ENCODE data around the gene ABHD1. TPM values are rescaled to one million over a fixed set of nuclear protein-coding genes. Genes with fewer than 3 reads are reported as not detected.
A peak's percentile ranks its signal among the peaks of the same experiment; 100 is the strongest.
"Not testable (repeated sequence)": the region's sequence is repeated elsewhere in the genome, so short reads cannot be mapped to it uniquely, and the experiment has no call there.

ABHD1 gene
- under 1 TPM; 0.23 to 0.45 TPM for total RNA-seq

- peaks cover 14% of the 10 kb centered on the region for H3K4me1 Mint-ChIP-seq (ENCODE audit: low read depth)
- ATAC-seq: peak; percentile 92
- peak within 1 kb of the TSS; percentile 77 for H3K4me3 Mint-ChIP-seq
- peak within 1 kb of the TSS; percentile 71 for H3K27ac Mint-ChIP-seq
- peak; percentile 51 for DNase-seq
- peaks cover 37% of the 10 kb centered on the region for H3K27me3 Mint-ChIP-seq (ENCODE audit: low read depth)
- H3K36me3 Mint-ChIP-seq (ENCODE audit: low read depth): peaks cover under 1% of the 10 kb centered on the region
- ChIA-PET POLR2A (interaction anchor here (3.9 kb wide), 1 partner anchor 9 kb away, joined by 31 read pairs; the partner anchor contains the start of gene PREB), CTCF (interaction anchor here (1.3 to 3.3 kb wide), 6 partner anchors 10 to 180 kb away, joined by 4 to 26 read pairs (median 6); partner anchors contain the start of genes KHK and PREB)
- no peaks in the 10 kb centered on the region for H3K9me3 Mint-ChIP-seq (ENCODE audit: insufficient read depth)
These were observed at the start of gene ABHD1 for GRCh38 chr2:27123302-27124150. Gene ABHD1, plus strand, starts transcription at chr2:27123815. Its CDS starts 134 bp downstream, at chr2:27123949.

DNA sequence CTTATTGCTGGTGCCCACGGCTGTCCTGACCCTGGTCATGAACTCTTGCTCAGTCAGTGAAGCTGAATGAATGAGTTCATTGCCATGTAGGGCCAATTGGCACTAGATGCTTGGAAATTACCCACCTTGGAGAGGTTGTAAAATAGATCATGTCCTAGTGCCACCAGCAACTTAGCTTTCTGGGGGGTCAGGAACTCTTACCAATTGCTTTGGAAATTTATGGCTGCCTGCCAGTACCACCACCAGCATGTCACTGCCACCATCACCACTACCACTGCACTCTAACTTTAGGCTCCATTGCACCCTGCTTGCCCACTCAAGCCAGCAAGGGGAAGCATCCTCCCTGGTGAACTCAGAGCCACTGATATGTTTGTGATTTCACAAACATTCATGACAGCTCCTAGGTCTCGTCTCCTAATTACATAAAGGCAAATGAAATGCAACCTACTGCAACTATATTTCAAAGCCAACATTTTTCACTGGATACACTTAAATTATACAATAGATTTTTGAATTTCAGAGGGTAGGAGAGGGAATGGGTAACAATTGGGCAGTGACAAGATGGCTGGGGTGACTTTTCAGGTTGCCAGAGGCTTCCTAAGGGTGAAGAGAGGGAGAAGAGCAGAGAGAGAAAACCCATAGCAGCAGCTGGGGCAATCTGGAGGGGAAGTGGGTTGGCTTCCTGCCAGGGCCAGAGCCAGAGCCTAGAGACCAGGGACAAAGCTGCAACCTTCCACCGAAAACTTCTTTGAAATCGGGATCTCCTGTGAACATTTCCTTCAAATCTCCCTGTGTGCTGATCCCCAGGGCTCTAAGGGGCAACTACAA, 48.7 kb upstream of the ABHD1 start:
- no peak for ATAC-seq

DNA sequence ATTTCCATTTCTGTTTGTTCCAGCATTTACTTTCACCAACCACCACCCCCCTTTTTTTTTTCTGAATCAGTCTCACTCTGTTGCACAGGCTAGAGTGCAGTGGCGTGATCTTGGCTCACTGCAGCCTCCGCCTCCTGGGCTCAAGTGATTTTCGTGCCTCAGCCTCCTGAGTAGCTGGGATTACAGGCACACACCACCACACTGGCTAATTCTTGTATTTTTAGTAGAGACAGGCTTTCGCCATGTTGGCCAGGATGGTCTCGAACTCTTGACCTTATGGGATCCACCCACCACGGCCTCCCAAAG, 48.1 kb upstream of the ABHD1 start:
- peaks cover 64% of the 10 kb centered on the region for H3K4me1 Mint-ChIP-seq (ENCODE audit: low read depth)
- POLR2A ChIA-PET; DNase-seq; H3K9me3 Mint-ChIP-seq (ENCODE audit: insufficient read depth); H3K27me3 Mint-ChIP-seq (ENCODE audit: low read depth); ATAC-seq; H3K36me3 Mint-ChIP-seq (ENCODE audit: low read depth): not testable (repeated sequence)
- H3K27ac Mint-ChIP-seq: peak overlapping the region; percentile 73
- peak overlapping the region; percentile 2 for H3K4me3 Mint-ChIP-seq
- CTCF ChIA-PET: interaction anchor here (3.0 kb wide), 1 partner anchor 13 kb away, joined by 9 read pairs; no protein-coding TSS in a partner anchor

More for the DNA sequence above, 48.7 kb upstream of the ABHD1 start:
- H3K36me3 Mint-ChIP-seq (ENCODE audit: low read depth): peaks cover 9% of the 10 kb centered on the region
- ChIA-PET CTCF (interaction anchor here (0.9 to 3.0 kb wide), 5 partner anchors 13 to 116 kb away, joined by 3 to 9 read pairs (median 3); partner anchors contain the start of genes AGBL5 and PREB), POLR2A (interaction anchor here (1.0 to 11.6 kb wide), 4 partner anchors 11 to 142 kb away, joined by 3 to 128 read pairs (median 4); partner anchors contain the start of genes AGBL5, CAD and KHK)
- H3K9me3 Mint-ChIP-seq (ENCODE audit: insufficient read depth): no peaks in the 10 kb centered on the region
- H3K4me3 Mint-ChIP-seq: peak overlapping the region; percentile 15
- DNase-seq: peak; percentile 63
- no peaks in the 10 kb centered on the region for H3K27me3 Mint-ChIP-seq (ENCODE audit: low read depth)
- H3K4me1 Mint-ChIP-seq (ENCODE audit: low read depth): peaks cover 66% of the 10 kb centered on the region
- H3K27ac Mint-ChIP-seq: peak overlapping the region; percentile 73

DNA sequence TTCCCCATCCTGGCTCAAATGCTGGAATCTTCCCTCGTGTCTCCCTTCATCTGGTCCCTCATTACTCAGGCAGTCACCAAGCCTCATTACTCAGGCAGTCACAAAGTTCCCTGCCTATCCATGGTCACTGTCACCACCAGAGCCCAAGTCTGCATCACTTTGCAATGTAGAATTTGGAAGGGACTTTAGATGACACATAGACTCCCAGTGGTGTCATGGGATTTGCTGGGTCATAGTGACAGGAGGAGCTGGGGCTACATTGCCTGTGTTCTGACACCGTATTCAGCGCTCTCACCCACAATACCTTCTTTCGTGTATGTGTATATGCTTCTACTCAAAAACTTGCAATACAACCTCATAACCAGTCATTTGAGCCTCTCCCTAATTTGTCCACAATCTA, 47.3 kb upstream of the ABHD1 start:
- H3K36me3 Mint-ChIP-seq (ENCODE audit: low read depth): no peaks in the 10 kb centered on the region
- H3K9me3 Mint-ChIP-seq (ENCODE audit: insufficient read depth): no peaks in the 10 kb centered on the region
- DNase-seq (no peak), ATAC-seq (no peak)
- H3K4me1 Mint-ChIP-seq (ENCODE audit: low read depth): peaks cover 67% of the 10 kb centered on the region
- ChIA-PET POLR2A (no interaction called here), CTCF (interaction anchor here (1.7 kb wide), 1 partner anchor 11 kb away, joined by 9 read pairs; the partner anchor contains the start of gene KHK)
- peak overlapping the region; percentile 69 for H3K27ac Mint-ChIP-seq
- H3K27me3 Mint-ChIP-seq (ENCODE audit: low read depth): no peaks in the 10 kb centered on the region
- no peak overlapping the region for H3K4me3 Mint-ChIP-seq

GRCh38 chr2:27077231-27077630, 46.4 kb upstream of the ABHD1 start:
- ChIA-PET POLR2A (no interaction called here), CTCF (interaction anchor here (1.7 kb wide), 1 partner anchor 10 kb away, joined by 9 read pairs; the partner anchor contains the start of gene KHK)
- Mint-ChIP-seq H3K27ac (peak overlapping the region; percentile 51), H3K27me3 (ENCODE audit: low read depth) (no peaks in the 10 kb centered on the region), H3K4me3 (no peak overlapping the region), H3K9me3 (ENCODE audit: insufficient read depth) (no peaks in the 10 kb centered on the region), H3K4me1 (ENCODE audit: low read depth) (peaks cover 72% of the 10 kb centered on the region), H3K36me3 (ENCODE audit: low read depth) (no peaks in the 10 kb centered on the region)
- no peak for DNase-seq
- ATAC-seq: no peak

DNA sequence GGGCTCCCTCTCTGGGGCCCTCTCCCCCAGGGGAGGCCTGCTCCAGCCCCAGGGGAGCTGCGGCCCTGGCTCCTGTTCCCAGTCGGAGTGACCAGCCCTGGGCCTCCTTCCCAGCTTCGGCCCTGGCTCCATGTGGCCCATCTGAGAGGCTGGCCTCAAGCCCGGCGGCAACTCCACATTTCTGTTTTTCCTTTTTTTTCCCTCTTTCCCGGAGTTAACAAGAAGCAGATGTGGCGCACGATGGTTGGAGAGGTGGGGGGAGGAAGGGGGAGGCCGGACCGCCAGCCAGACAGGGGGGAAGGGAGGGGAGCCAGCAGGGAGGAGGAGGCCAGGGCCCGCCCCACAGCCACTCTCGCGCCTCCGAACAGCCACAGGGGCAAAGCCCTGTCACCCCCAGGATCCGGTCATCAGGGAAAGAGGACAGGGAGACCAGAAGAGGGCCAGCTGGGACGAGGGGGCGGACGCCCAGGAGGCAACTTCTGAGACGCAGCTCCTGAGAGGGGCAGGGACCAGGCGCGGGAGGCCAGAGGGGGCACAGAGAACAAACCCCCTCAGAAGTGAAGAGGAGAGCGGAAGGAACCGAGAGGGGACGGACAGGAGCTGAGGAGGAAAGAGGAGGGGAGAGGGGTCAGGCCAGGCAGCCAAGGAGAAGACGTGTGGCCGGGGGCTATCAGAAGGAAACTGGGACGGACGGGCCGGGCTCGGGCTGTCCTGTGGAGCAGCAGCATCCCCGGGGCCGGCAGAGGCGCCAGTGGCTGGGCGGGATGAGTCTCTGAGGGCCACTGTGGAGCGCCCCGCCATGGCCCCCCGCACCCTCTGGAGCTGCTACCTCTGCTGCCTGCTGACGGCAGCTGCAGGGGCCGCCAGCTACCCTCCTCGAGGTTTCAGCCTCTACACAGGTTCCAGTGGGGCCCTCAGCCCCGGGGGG, 45.1 kb upstream of the ABHD1 start, which contains the start of gene EMILIN1:
Gene EMILIN1, plus strand, starts transcription at position 349 of the 928 bp plus-strand sequence. Its CDS starts 451 bp downstream, at position 800.
- no peaks in the 10 kb centered on the region for H3K9me3 Mint-ChIP-seq (ENCODE audit: insufficient read depth)
- POLR2A ChIA-PET: no interaction called here
- CTCF ChIA-PET: no interaction called here
- no peaks in the 10 kb centered on the region for H3K36me3 Mint-ChIP-seq (ENCODE audit: low read depth)
- no peak for DNase-seq
- no peak for ATAC-seq
- no peaks in the 10 kb centered on the region for H3K27me3 Mint-ChIP-seq (ENCODE audit: low read depth)
- no peak within 1 kb of the TSS for H3K4me3 Mint-ChIP-seq
- H3K27ac Mint-ChIP-seq: peak within 1 kb of the TSS; percentile 35
- peaks cover 63% of the 10 kb centered on the region for H3K4me1 Mint-ChIP-seq (ENCODE audit: low read depth)

- H3K4me1 Mint-ChIP-seq (ENCODE audit: low read depth): peaks cover 61% of the 10 kb centered on the region
- H3K36me3 Mint-ChIP-seq (ENCODE audit: low read depth): no peaks in the 10 kb centered on the region
- peak overlapping the region; percentile 98 for H3K27ac Mint-ChIP-seq
- ChIA-PET POLR2A (interaction anchor here (4.5 kb wide), 1 partner anchor 7 kb away, joined by 34 read pairs; the partner anchor contains the start of gene OST4), CTCF (no interaction called here)
- no peaks in the 10 kb centered on the region for H3K27me3 Mint-ChIP-seq (ENCODE audit: low read depth)
- H3K9me3 Mint-ChIP-seq (ENCODE audit: insufficient read depth): no peaks in the 10 kb centered on the region
- no peak overlapping the region for H3K4me3 Mint-ChIP-seq
- ATAC-seq (no peak), DNase-seq (no peak)
These were observed 44.1 kb upstream of the ABHD1 start for GRCh38 chr2:27079233-27080139.

DNA sequence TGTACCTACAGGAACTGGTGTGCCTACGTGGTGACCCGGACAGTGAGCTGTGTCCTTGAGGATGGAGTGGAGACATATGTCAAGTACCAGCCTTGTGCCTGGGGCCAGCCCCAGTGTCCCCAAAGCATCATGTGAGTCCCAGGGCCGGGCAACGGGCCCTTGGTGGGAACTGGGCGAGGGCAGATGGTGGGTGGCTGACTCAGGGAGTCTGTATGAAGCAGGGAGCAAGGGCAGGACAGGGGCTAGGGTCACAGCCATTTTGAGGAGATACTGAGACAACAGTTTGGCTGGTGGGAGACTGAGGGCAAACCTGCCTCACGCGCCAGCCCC, 43.5 kb upstream of the ABHD1 start:
- no peaks in the 10 kb centered on the region for H3K9me3 Mint-ChIP-seq (ENCODE audit: insufficient read depth)
- CTCF ChIA-PET: interaction anchor here (1.3 to 3.4 kb wide), 2 partner anchors 8 to 31 kb away, joined by 4 to 28 read pairs; partner anchors contain the start of gene OST4
- ATAC-seq: no peak
- POLR2A ChIA-PET: interaction anchor here (2.2 to 4.5 kb wide), 2 partner anchors 8 to 29 kb away, joined by 16 to 34 read pairs; partner anchors contain the start of genes AGBL5 and OST4
- H3K4me1 Mint-ChIP-seq (ENCODE audit: low read depth): peaks cover 60% of the 10 kb centered on the region
- no peaks in the 10 kb centered on the region for H3K27me3 Mint-ChIP-seq (ENCODE audit: low read depth)
- no peaks in the 10 kb centered on the region for H3K36me3 Mint-ChIP-seq (ENCODE audit: low read depth)
- H3K27ac Mint-ChIP-seq: peak overlapping the region; percentile 98
- no peak overlapping the region for H3K4me3 Mint-ChIP-seq
- no peak for DNase-seq

GRCh38 chr2:27080603-27080936, 43.0 kb upstream of the ABHD1 start:
- ATAC-seq: no peak
- Mint-ChIP-seq H3K27ac (peak overlapping the region; percentile 98), H3K36me3 (ENCODE audit: low read depth) (no peaks in the 10 kb centered on the region), H3K4me3 (peak overlapping the region; percentile 6), H3K27me3 (ENCODE audit: low read depth) (no peaks in the 10 kb centered on the region), H3K9me3 (ENCODE audit: insufficient read depth) (no peaks in the 10 kb centered on the region), H3K4me1 (ENCODE audit: low read depth) (peaks cover 60% of the 10 kb centered on the region)
- ChIA-PET CTCF (interaction anchor here (1.0 to 3.4 kb wide), 7 partner anchors 9 to 199 kb away, joined by 3 to 28 read pairs (median 5); partner anchors contain the start of genes AGBL5, OST4 and PREB), POLR2A (interaction anchor here (1.3 to 4.5 kb wide), 3 partner anchors 8 to 30 kb away, joined by 5 to 34 read pairs (median 16); partner anchors contain the start of genes AGBL5 and OST4)
- peak; percentile 30 for DNase-seq
